HCT116 (cell line): ENCODE results near the gene STK32B. TPM values are rescaled to one million over a fixed set of nuclear protein-coding genes. Genes with fewer than 3 reads are reported as not detected.

ENCODE experiments used
- ATAC-seq: fragments of 200-7000 bp; cut with Tn5 transposase; 2 replicates; pipeline ENCODE4 v1.9.1; 2020; ENCODE audit warnings: mild to moderate bottlenecking, moderate library complexity
- BruUV-seq: library from RNA; stranded (reverse); fragments of 400-500 nt; replicated peaks from 2 replicates; lab custom pipeline; 2021; lab: Mats Ljungman, UMichigan
- CTCF ChIA-PET: fragments of 300-600 bp; sonication (Branson Sonifier 250); formaldehyde crosslinking; loops from one replicate; lab custom pipeline; 2021; ENCODE audit warnings: antibody characterized with exemption; lab: Charles Lee
- POLR2A ChIA-PET: fragments of 300-600, 350-600 bp; sonication (Branson Sonifier 250); formaldehyde crosslinking; loops from one replicate; lab custom pipeline; 2021; ENCODE audit warnings: antibody characterized with exemption; lab: Charles Lee
- RAD21 ChIA-PET, 2 experiments: fragments of 300-600 bp; sonication (Branson Sonifier 250); formaldehyde crosslinking; loops; one replicate each; lab custom pipeline; 2023; ENCODE audit warnings: low total read pairs in 2 of 2; ENCODE audit not compliant: uncharacterized antibody in 2 of 2, unreplicated experiment in 2 of 2, low non-redundant PET in 1 of 2; lab: Charles Lee
- DNase-seq: peaks from one replicate; pipeline ENCODE4 v3.0.0-alpha.2; 2010; ENCODE audit warnings: low read depth, low spot score
- H2AFZ ChIP-seq: fragments of 200-600 bp; shearing (Covaris generic), sonication (generic); 2 replicates; pipeline ENCODE4 v1.6.1; 2017; ENCODE audit warnings: low read depth, mixed run types, mixed read lengths, antibody characterized with exemption, low read length; ENCODE audit not compliant: poor library complexity, severe bottlenecking
- H3K27ac ChIP-seq: 2 replicates; pipeline ENCODE4 v1.5.1; 2012; ENCODE audit warnings: low read depth, low read length
- H3K27me3 ChIP-seq: fragments of 200-600 bp; sonication (generic); 2 replicates; pipeline ENCODE4 v1.6.1; 2016; ENCODE audit warnings: mixed run types, low read length, mixed read lengths; ENCODE audit not compliant: insufficient read depth
- H3K36me3 ChIP-seq, 2 experiments: fragments of 200-500 bp in 1 of 2; fragments of 200-600 bp in 1 of 2; sonication (Bioruptor generic) in 1 of 2; sonication (generic) in 1 of 2; 2 replicates each; pipeline versions ENCODE4 v1.5.1 to v1.6.1; 2014 to 2016; ENCODE audit warnings: low read length in 2 of 2, inconsistent platforms in 1 of 2, mixed read lengths in 1 of 2, mixed run types in 1 of 2; ENCODE audit not compliant: insufficient read depth in 2 of 2, control insufficient read depth in 1 of 2
- H3K4me1 ChIP-seq, 2 experiments: fragments of 200-600 bp in 1 of 2; sonication (generic) in 1 of 2; 2 replicates each; pipeline versions ENCODE4 v1.5.1 to v1.6.1; 2012 to 2017; ENCODE audit warnings: low read length in 2 of 2, inconsistent platforms in 1 of 2, mild to moderate bottlenecking in 1 of 2, mixed read lengths in 1 of 2, mixed run types in 1 of 2, moderate library complexity in 1 of 2; ENCODE audit not compliant: insufficient read depth in 2 of 2, control insufficient read depth in 1 of 2
- H3K4me2 ChIP-seq: fragments of 200-600 bp; sonication (generic); 2 replicates; pipeline ENCODE4 v1.6.1; 2017; ENCODE audit warnings: mixed run types, low read length, mixed read lengths
- H3K4me3 ChIP-seq, 2 experiments: fragments of 200-600 bp in 1 of 2; sonication (generic) in 1 of 2; replicated peaks in 1 of 2; 2 replicates each; pipeline ENCODE4 v1.5.1; 2011 to 2016; ENCODE audit warnings: low read length in 2 of 2, control low read depth in 1 of 2, low read depth in 1 of 2, mild to moderate bottlenecking in 1 of 2, mixed read lengths in 1 of 2, mixed run types in 1 of 2
- H3K79me2 ChIP-seq: fragments of 200-600 bp; sonication (generic); 2 replicates; pipeline ENCODE4 v1.6.1; 2017; ENCODE audit warnings: mild to moderate bottlenecking, mixed run types, low read length, moderate library complexity, mixed read lengths; ENCODE audit not compliant: insufficient read depth
- H3K9ac ChIP-seq: fragments of 200-600 bp; sonication (generic); 2 replicates; pipeline ENCODE4 v1.6.1; 2016; ENCODE audit warnings: low read length, mixed read lengths
- H3K9me2 ChIP-seq: fragments of 200-600 bp; sonication (generic), shearing (Covaris generic); 2 replicates; pipeline ENCODE4 v1.6.1; 2017; ENCODE audit warnings: mixed run types, mild to moderate bottlenecking, moderate library complexity; ENCODE audit not compliant: insufficient read depth
- H3K9me3 ChIP-seq, 2 experiments: fragments of 200-500 bp in 1 of 2; fragments of 200-600 bp in 1 of 2; sonication (Bioruptor generic) in 1 of 2; sonication (generic) in 1 of 2; 2 replicates each; pipeline ENCODE4 v1.6.1; 2014 to 2017; ENCODE audit warnings: low read length in 2 of 2, mixed read lengths in 2 of 2, inconsistent platforms in 1 of 2, low read depth in 1 of 2, mild to moderate bottlenecking in 1 of 2, mixed run types in 1 of 2, moderate library complexity in 1 of 2; ENCODE audit not compliant: control insufficient read depth in 1 of 2, insufficient read depth in 1 of 2
- H4K20me1 ChIP-seq: fragments of 200-600 bp; sonication (generic), shearing (Covaris generic); 2 replicates; pipeline ENCODE4 v1.6.1; 2017; ENCODE audit warnings: mixed run types, mild to moderate bottlenecking, moderate library complexity; ENCODE audit not compliant: insufficient read depth
- CEBPB ChIP-seq: IDR thresholded peaks from 2 replicates; pipeline ENCODE4 v1.6.1; 2012; ENCODE audit warnings: low read depth
- EZH2phosphoT487 ChIP-seq: fragments of 200-600 bp; IDR thresholded peaks from 2 replicates; pipeline ENCODE4 v1.6.1; 2018; ENCODE audit warnings: antibody characterized with exemption, borderline replicate concordance
- JUND ChIP-seq: IDR thresholded peaks from 2 replicates; pipeline ENCODE4 v1.6.1; 2012
- POLR2A ChIP-seq: IDR thresholded peaks from 2 replicates; pipeline ENCODE4 v1.7.0; 2011; ENCODE audit warnings: borderline replicate concordance; ENCODE audit not compliant: insufficient read depth, insufficient read length; ENCODE audit errors: extremely low read depth
- POLR2AphosphoS5 ChIP-seq: IDR thresholded peaks from 2 replicates; pipeline ENCODE4 v1.6.1; 2011; ENCODE audit warnings: mild to moderate bottlenecking, low read depth, low read length, moderate library complexity
- SIN3A ChIP-seq: IDR thresholded peaks from 2 replicates; pipeline ENCODE4 v1.6.1; 2012; ENCODE audit warnings: low read depth
- SP1 ChIP-seq: IDR thresholded peaks from 2 replicates; pipeline ENCODE4 v1.6.1; 2012; ENCODE audit warnings: low read depth
- SRF ChIP-seq: IDR thresholded peaks from 2 replicates; pipeline ENCODE4 v1.6.1; 2012; ENCODE audit warnings: low read depth
- TCF7L2 ChIP-seq: IDR thresholded peaks from 2 replicates; pipeline ENCODE4 v1.7.0; 2011; ENCODE audit warnings: borderline replicate concordance, inconsistent platforms; ENCODE audit not compliant: insufficient read depth, insufficient read length; ENCODE audit errors: extremely low read depth
- ZFX ChIP-seq: fragments of 450-650 bp; IDR thresholded peaks from 2 replicates; pipeline ENCODE4 v1.6.1; 2017
- ZNF274 ChIP-seq: fragments of 200-500 bp; sonication (Bioruptor generic); IDR thresholded peaks from 2 replicates; pipeline ENCODE4 v1.6.1; 2014; ENCODE audit warnings: mild to moderate bottlenecking, low read depth, low read length, inconsistent platforms
- intact Hi-C: fragments of 100-400 bp; cut with micrococcal nuclease; formaldehyde crosslinking; loops from 2 replicates; pipeline ENCODE4 v1.10.0; 2022
- total RNA-seq: library from RNA; stranded (reverse); gene quantifications from one replicate; pipeline ENCODE4 v1.2.1, GENCODE V29; 2021; ENCODE audit not compliant: unreplicated experiment
- TF ChIP-seq, protein P1 (sequence below): IDR thresholded peaks from 2 replicates; pipeline ENCODE4 v1.6.1; 2011; ENCODE audit warnings: mild to moderate bottlenecking, low read length, moderate library complexity; ENCODE audit not compliant: insufficient replicate concordance; ENCODE audit errors: extremely low read depth
- TF ChIP-seq, protein P2 (sequence below): IDR thresholded peaks from 2 replicates; pipeline ENCODE4 v1.6.1; 2012

The STK32B gene
- total RNA-seq, 1 experiment from 2014 or later: not detected

DNA sequence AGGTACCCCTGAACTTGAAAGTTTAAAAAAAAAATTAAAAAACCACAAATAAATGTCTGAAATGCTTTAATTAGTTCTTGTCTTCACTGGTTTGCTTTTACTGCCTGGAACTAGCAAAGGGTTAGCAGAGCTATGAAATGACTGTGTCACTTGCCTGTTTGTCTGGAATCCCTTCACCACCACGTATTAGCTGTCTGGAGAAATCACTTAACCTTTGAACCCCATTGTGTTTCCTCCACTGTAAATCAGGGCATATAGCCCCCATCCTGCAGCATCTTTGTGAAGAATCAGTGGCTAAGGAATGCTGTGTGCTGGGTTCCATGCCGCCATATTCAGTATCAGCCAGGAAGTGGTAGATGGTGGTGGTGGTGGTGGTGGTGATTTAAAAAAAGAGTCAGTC is 38.3 kb upstream of the STK32B start:
- no peak overlapping the region for H3K4me2 ChIP-seq

More for the DNA sequence above, 38.3 kb upstream of the STK32B start:
- H3K27me3 ChIP-seq: peaks cover 77% of the 10 kb centered on the region
- no peak overlapping the region for H2AFZ ChIP-seq
- no peaks in the 10 kb centered on the region for H3K9me2 ChIP-seq
- no peaks in the 10 kb centered on the region for H3K79me2 ChIP-seq
- POLR2A ChIA-PET: no interaction called here
- H3K4me1 ChIP-seq: no peaks in the 10 kb centered on the region
- H4K20me1 ChIP-seq: no peaks in the 10 kb centered on the region
- H3K27ac ChIP-seq: no peak overlapping the region
- DNase-seq: no peak
- H3K9ac ChIP-seq: no peak overlapping the region
- TF ChIP-seq ZFX (no peak), TCF7L2 (no peak), ZNF274 (no peak), POLR2AphosphoS5 (no peak), SIN3A (no peak), SRF (no peak), CEBPB (no peak), SP1 (no peak), POLR2A (no peak), JUND (no peak), EZH2phosphoT487 (no peak)
- TF ChIP-seq, protein P1, sequence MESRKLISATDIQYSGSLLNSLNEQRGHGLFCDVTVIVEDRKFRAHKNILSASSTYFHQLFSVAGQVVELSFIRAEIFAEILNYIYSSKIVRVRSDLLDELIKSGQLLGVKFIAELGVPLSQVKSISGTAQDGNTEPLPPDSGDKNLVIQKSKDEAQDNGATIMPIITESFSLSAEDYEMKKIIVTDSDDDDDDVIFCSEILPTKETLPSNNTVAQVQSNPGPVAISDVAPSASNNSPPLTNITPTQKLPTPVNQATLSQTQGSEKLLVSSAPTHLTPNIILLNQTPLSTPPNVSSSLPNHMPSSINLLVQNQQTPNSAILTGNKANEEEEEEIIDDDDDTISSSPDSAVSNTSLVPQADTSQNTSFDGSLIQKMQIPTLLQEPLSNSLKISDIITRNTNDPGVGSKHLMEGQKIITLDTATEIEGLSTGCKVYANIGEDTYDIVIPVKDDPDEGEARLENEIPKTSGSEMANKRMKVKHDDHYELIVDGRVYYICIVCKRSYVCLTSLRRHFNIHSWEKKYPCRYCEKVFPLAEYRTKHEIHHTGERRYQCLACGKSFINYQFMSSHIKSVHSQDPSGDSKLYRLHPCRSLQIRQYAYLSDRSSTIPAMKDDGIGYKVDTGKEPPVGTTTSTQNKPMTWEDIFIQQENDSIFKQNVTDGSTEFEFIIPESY: no peak
- TF ChIP-seq, protein P2, sequence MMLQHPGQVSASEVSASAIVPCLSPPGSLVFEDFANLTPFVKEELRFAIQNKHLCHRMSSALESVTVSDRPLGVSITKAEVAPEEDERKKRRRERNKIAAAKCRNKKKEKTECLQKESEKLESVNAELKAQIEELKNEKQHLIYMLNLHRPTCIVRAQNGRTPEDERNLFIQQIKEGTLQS: no peak
- TF ChIP-seq, all 23 proteins: peak for 0
- RAD21 ChIA-PET: no interaction called here
- BruUV-seq: no TSS peak
- CTCF ChIA-PET: no interaction called here
- no peak overlapping the region for H3K4me3 ChIP-seq
- no peaks in the 10 kb centered on the region for H3K36me3 ChIP-seq
- ATAC-seq: no peak
- no peaks in the 10 kb centered on the region for H3K9me3 ChIP-seq
- intact Hi-C loops: no loop called here
